ENCODE results near the gene PPIL4.
"Not testable (repeated sequence)": the region's sequence is repeated elsewhere in the genome, so short reads cannot be mapped to it uniquely, and the experiment has no call there.

PPIL4 gene

DNA sequence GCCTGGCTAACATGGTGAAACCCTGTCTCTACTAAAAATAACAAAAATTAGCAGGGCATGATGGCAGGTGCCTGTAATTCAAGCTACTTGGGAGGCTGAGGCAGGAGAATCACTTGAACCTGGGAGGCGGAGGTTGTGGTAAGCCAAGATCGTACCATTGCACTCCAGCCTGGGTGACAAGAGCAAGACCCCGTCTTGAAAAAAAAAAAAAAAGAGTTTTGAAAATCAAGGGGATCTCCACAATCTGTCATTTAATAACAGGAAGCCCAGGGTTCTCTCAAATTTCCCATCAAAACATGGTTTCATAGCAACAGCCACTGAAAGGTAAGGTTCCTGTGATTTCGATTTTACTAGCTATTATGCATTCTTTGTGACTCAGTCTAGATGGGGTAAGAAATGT, 51.0 kb downstream of the PPIL4 start:
- DNase-seq (ENCODE audit: extremely low read depth, insufficient read length); H3K36me3 ChIP-seq (ENCODE audit: control insufficient read depth, insufficient read depth, low read length); H3K27me3 ChIP-seq (replicated peaks; ENCODE audit: control insufficient read depth, insufficient read depth, low read length); H3K4me3 ChIP-seq (replicated peaks; ENCODE audit: low read depth, low read length): not testable (repeated sequence)

DNA sequence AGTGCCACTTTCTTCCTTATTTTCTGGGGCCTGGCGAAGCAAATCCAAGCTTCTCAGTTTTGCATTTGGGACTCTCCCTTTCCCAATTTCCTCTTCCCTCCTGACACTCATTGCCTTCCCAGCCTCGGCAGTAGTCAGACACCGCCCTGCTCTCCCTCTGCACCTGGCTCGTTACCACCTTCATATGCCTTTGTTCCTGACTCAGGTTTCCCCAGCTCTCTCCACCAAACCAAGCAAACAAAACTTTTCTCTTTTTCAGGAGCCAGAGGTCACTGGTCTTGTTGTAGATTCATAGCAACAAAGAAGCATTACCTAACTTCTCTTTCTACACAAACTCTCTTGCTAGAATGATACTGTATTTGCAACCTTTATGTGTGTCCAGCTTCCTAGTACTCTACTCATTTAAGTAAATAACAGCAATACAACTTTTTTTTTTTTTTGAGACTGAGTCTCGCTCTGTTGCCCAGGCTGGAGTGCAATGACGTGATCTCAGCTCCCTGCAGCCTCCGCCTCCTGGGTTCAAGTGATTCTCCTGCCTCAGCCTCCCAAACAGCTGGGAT, 52.0 kb downstream of the PPIL4 start:
- TF ChIP-seq, protein P1, sequence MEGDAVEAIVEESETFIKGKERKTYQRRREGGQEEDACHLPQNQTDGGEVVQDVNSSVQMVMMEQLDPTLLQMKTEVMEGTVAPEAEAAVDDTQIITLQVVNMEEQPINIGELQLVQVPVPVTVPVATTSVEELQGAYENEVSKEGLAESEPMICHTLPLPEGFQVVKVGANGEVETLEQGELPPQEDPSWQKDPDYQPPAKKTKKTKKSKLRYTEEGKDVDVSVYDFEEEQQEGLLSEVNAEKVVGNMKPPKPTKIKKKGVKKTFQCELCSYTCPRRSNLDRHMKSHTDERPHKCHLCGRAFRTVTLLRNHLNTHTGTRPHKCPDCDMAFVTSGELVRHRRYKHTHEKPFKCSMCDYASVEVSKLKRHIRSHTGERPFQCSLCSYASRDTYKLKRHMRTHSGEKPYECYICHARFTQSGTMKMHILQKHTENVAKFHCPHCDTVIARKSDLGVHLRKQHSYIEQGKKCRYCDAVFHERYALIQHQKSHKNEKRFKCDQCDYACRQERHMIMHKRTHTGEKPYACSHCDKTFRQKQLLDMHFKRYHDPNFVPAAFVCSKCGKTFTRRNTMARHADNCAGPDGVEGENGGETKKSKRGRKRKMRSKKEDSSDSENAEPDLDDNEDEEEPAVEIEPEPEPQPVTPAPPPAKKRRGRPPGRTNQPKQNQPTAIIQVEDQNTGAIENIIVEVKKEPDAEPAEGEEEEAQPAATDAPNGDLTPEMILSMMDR (IDR thresholded peaks at IDR 0.05; ENCODE audit: insufficient read depth, low read length, poor library complexity, severe bottlenecking), result no peak
- no peak for DNase-seq (ENCODE audit: extremely low read depth, insufficient read length)
- Histone ChIP-seq H3K36me3 (ENCODE audit: control insufficient read depth, insufficient read depth, low read length) (no peaks in the 10 kb centered on the region), H3K4me3 (replicated peaks; ENCODE audit: low read depth, low read length) (no peak overlapping the region), H3K27me3 (replicated peaks; ENCODE audit: control insufficient read depth, insufficient read depth, low read length) (no peaks in the 10 kb centered on the region)

DNA sequence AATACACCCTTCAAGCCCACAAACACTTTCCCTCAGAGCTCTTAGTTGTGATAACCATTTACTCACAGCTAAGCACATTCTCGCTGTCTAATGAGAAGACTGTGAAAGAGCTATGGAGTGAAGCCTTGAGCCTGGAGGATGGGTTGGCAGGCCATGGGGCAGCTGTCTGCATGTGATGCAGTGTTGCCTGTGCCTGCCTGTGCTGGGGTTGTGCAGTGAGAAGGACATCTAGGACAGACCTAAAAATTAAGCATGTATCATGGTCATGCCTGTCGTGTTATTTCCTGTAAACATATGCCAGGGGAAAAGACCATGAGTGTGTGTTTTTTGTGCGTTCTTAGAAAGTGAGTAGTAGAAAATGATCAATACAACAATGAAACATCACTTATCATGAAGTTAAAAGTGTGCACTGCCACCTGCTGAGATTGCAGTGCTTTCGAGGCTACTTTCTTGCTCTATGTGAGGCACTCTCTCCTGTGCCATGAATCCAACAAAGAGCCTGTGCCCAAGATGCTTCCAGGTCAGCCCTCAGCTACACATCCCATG, 53.0 kb downstream of the PPIL4 start:
- TF ChIP-seq, protein P1 (IDR thresholded peaks at IDR 0.05; ENCODE audit: insufficient read depth, low read length, poor library complexity, severe bottlenecking), result no peak
- DNase-seq (ENCODE audit: extremely low read depth, insufficient read length), result no peak
- no peak overlapping the region for H3K4me3 ChIP-seq (replicated peaks; ENCODE audit: low read depth, low read length)

DNA sequence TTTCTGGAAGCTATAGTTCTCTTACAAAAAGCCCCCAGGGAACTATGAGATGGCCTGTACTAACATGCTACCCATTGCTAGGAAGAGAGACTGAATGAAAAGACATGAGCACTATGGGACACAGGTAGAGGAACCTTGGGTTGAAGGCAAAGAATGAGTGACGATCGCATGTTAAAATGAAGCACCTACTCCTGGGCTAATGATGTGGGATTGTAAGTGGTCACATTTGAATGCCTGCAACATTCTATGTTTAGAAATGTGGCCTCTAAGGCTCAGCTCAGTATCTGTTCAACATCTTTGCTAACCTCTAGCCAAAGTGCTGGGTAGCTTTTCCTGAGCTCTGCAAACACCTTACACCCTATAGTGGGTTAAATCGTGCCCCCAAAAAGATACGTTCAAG, 55.9 kb downstream of the PPIL4 start:
- Histone ChIP-seq H3K4me3 (replicated peaks; ENCODE audit: low read depth, low read length) (no peak overlapping the region), H3K27me3 (replicated peaks; ENCODE audit: control insufficient read depth, insufficient read depth, low read length) (no peaks in the 10 kb centered on the region), H3K36me3 (ENCODE audit: control insufficient read depth, insufficient read depth, low read length) (no peaks in the 10 kb centered on the region)
- TF ChIP-seq, protein P1 (IDR thresholded peaks at IDR 0.05; ENCODE audit: insufficient read depth, low read length, poor library complexity, severe bottlenecking), result no peak
- no peak for DNase-seq (ENCODE audit: extremely low read depth, insufficient read length)

More for the DNA sequence above, 53.0 kb downstream of the PPIL4 start:
- Histone ChIP-seq H3K27me3 (replicated peaks; ENCODE audit: control insufficient read depth, insufficient read depth, low read length) (no peaks in the 10 kb centered on the region), H3K36me3 (ENCODE audit: control insufficient read depth, insufficient read depth, low read length) (no peaks in the 10 kb centered on the region)

DNA sequence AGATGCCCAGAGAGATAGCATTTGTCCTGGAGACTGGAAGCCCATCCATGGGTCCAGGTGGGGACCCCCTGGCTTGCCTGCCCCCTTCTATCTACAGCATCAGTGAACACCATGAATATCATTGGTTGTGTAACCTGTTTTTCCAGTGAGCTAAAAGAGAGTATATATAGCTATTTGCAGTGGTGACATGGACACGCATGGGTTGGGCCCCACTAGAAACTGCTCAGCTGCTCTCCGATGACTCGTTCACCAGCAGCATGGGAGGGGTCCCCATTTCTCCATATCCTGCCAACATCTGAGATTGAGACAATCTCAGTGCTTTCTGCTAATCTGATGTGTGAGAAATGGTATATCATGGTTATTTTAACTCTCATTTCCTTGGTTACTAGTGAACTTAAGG, 57.0 kb downstream of the PPIL4 start:
- TF ChIP-seq, protein P1 (IDR thresholded peaks at IDR 0.05; ENCODE audit: insufficient read depth, low read length, poor library complexity, severe bottlenecking), result no peak
- Histone ChIP-seq H3K36me3 (ENCODE audit: control insufficient read depth, insufficient read depth, low read length) (no peaks in the 10 kb centered on the region), H3K4me3 (replicated peaks; ENCODE audit: low read depth, low read length) (no peak overlapping the region), H3K27me3 (replicated peaks; ENCODE audit: control insufficient read depth, insufficient read depth, low read length) (no peaks in the 10 kb centered on the region)
- no peak for DNase-seq (ENCODE audit: extremely low read depth, insufficient read length)

DNA sequence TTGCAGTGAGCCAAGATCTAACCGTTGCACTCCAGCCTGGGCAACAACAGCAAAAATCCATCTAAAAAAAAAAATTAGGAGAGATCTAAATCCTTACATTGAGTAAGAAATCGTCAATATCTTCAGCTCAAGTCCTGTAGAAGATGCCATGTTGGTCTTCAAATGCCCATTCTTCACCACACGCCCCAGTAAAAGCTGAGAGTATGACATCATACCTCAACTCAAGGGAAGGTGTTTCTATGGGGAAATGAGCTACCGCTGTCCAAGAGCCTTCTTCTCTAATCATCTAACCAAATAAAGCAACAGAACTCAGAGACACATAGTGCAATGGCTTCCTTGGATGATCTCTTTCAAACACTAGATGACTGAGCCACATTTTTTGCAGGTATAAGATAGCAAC, 58.5 kb downstream of the PPIL4 start:
- TF ChIP-seq, protein P1 (IDR thresholded peaks at IDR 0.05; ENCODE audit: insufficient read depth, low read length, poor library complexity, severe bottlenecking), result no peak
- DNase-seq (ENCODE audit: extremely low read depth, insufficient read length), result no peak
- H3K27me3 ChIP-seq (replicated peaks; ENCODE audit: control insufficient read depth, insufficient read depth, low read length), result no peaks in the 10 kb centered on the region
- H3K4me3 ChIP-seq (replicated peaks; ENCODE audit: low read depth, low read length), result no peak overlapping the region
- no peaks in the 10 kb centered on the region for H3K36me3 ChIP-seq (ENCODE audit: control insufficient read depth, insufficient read depth, low read length)

Measured in GM06990 (cell line).